Mucosa of descending colon (tissue), 3 donors: Measurements from ENCODE around the gene METAP1D. TPM values are rescaled to one million over a fixed set of nuclear protein-coding genes. Genes with fewer than 3 reads are reported as not detected.

ENCODE experiments used
- ATAC-seq: fragments of 200-7000 bp; cut with Tn5 transposase; one replicate; pipeline ENCODE4 v1.9.1; 2020; ENCODE audit warnings: mild to moderate bottlenecking, moderate library complexity
- DNase-seq, 3 donors: peaks; one replicate each; pipeline ENCODE4 v3.0.0-alpha.2; 2020
- H3K36me3 ChIP-seq: fragments of 200-600 bp; one replicate; pipeline ENCODE4 v1.8.0; 2021; ENCODE audit warnings: low read depth, mild to moderate bottlenecking
- H3K4me1 ChIP-seq: fragments of 200-600 bp; one replicate; pipeline ENCODE4 v1.8.0; 2021; ENCODE audit warnings: low read depth, mild to moderate bottlenecking
- H3K4me3 ChIP-seq: fragments of 200-600 bp; one replicate; pipeline ENCODE4 v1.8.0; 2021; ENCODE audit warnings: mild to moderate bottlenecking
- H3K9me3 ChIP-seq: fragments of 200-600 bp; one replicate; pipeline ENCODE4 v1.8.0; 2021; ENCODE audit warnings: mild to moderate bottlenecking
- intact Hi-C, 2 donors: fragments of 100-400 bp; cut with DNase I in 1 of 2; cut with micrococcal nuclease in 1 of 2; formaldehyde crosslinking; loops; one replicate each; pipeline versions ENCODE4 v1.11.0 to v1.11.1; 2022; cut with DNase I, micrococcal nuclease
- total RNA-seq, 3 donors: library from RNA; stranded (reverse); fragmentation: NEBNext Ultra II Directional in 2 of 3; extraction: Animal tissue kit (Norgen Biotek cat#: 25700) in 2 of 3; gene quantifications; one replicate each; pipeline versions ENCODE4 v1.2.1 to v1.2.4, GENCODE V29; 2021 to 2023
- TF ChIP-seq, protein P1 (sequence below): fragments of 200-600 bp; IDR thresholded peaks from one replicate; pipeline ENCODE4 v1.8.0; 2022; ENCODE audit warnings: antibody characterized with exemption, mild to moderate bottlenecking
- donor health status: DM: no; HTN: no; CAD: no; lungs with moderate emphysema.
- donor health status: DM: no; HTN: no; CAD: no.
- donor health status: DM: no; HTN: yes; CAD: no.

METAP1D gene
- total RNA-seq, 3 donors from 2014 or later: 5.5 to 10.4 (median 6.7) TPM

DNA sequence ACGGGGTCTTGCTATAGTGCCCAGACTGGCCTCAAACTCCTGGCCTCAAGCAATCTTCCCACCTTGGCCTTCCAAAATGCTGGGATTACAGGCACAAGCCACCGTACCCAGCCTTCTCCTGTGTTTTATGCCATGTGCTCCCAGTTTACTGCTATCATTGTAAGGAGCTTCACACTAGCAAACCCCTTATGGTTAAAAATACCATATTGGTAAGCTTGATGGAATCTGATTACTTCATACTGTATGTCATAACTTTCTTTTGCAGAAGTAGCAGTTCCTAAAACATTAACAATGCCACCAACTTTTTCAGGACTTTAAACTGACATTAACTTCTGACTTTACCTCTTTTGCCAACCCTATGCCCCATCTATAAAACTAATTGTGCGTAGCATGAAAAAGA, 41.3 kb upstream of the METAP1D start:
- TF ChIP-seq, protein P1, sequence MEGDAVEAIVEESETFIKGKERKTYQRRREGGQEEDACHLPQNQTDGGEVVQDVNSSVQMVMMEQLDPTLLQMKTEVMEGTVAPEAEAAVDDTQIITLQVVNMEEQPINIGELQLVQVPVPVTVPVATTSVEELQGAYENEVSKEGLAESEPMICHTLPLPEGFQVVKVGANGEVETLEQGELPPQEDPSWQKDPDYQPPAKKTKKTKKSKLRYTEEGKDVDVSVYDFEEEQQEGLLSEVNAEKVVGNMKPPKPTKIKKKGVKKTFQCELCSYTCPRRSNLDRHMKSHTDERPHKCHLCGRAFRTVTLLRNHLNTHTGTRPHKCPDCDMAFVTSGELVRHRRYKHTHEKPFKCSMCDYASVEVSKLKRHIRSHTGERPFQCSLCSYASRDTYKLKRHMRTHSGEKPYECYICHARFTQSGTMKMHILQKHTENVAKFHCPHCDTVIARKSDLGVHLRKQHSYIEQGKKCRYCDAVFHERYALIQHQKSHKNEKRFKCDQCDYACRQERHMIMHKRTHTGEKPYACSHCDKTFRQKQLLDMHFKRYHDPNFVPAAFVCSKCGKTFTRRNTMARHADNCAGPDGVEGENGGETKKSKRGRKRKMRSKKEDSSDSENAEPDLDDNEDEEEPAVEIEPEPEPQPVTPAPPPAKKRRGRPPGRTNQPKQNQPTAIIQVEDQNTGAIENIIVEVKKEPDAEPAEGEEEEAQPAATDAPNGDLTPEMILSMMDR: no peak
- intact Hi-C loops: no loop called here
- ATAC-seq: no peak

DNA sequence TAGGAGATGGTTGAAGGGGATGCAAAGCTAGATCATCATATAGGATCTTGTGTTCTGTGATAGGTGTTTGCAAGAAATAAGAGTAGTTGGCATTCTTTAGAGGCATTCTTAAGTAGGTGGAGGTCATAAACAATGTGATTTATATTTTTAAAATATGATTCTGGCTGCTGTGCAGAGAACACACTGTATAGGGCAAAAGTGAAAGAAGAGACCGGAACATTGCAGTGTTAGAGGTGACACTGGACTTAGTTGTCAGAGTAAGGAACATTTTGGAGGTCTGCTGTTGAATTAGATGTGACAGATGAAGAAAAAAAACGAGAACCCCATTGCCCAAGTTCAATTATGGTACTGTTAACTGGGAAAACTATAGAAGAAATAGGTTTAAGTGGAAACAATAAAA, 39.8 kb upstream of the METAP1D start:
- Histone ChIP-seq H3K4me3 (no peak overlapping the region), H3K4me1 (no peaks in the 10 kb centered on the region), H3K36me3 (no peaks in the 10 kb centered on the region), H3K9me3 (no peaks in the 10 kb centered on the region)
- TF ChIP-seq, protein P1: no peak
- ATAC-seq (no peak), DNase-seq (no peak)
- intact Hi-C loops: no loop called here

More for the DNA sequence above, 41.3 kb upstream of the METAP1D start:
- no peaks in the 10 kb centered on the region for H3K36me3 ChIP-seq
- DNase-seq: no peak
- H3K9me3 ChIP-seq: no peaks in the 10 kb centered on the region
- H3K4me3 ChIP-seq: no peak overlapping the region
- H3K4me1 ChIP-seq: no peaks in the 10 kb centered on the region

DNA sequence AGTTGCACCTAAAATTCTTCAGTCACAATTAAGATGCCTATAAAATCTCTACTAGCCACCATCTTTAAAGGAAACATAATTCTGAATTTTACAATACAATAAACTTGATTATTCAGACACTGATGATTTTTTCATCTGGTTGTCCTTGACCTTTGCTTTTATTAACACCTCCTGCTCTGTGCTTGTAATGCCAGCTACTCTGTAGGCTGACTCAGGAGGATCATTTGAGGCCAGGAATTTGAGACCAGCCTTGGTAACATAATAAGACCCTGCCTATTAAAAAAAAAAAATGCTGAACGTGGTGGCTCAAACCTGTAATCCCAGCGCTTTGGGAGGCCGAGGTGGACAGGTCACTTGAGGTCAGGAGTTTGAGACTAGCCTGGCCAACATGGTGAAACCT, 39.2 kb upstream of the METAP1D start:
- TF ChIP-seq, protein P1: no peak
- H3K9me3 ChIP-seq: no peaks in the 10 kb centered on the region
- no peak overlapping the region for H3K4me3 ChIP-seq
- no peak for DNase-seq
- no peaks in the 10 kb centered on the region for H3K36me3 ChIP-seq
- intact Hi-C loops: no loop called here
- H3K4me1 ChIP-seq: no peaks in the 10 kb centered on the region
- ATAC-seq: no peak

DNA sequence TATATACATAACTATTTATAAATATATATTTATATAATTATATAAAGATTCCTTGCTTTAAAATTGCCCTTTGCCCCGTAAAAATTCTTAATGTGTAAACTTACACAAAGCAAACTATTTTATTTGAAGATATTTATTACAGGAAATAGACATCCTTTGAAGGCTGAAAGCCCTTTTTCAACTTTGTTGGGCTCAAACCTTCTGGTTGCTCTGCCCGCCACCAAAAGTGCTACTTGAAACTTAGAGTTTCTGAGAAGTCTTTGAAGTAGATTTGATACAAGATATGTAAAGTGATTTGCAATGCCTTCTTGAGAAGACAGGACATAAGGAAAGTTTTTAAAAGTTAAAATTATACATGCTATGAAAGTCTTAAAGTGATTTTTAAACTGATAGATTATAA, 36.6 kb upstream of the METAP1D start:
- TF ChIP-seq, protein P1: no peak
- no peaks in the 10 kb centered on the region for H3K36me3 ChIP-seq
- no peak for ATAC-seq

DNA sequence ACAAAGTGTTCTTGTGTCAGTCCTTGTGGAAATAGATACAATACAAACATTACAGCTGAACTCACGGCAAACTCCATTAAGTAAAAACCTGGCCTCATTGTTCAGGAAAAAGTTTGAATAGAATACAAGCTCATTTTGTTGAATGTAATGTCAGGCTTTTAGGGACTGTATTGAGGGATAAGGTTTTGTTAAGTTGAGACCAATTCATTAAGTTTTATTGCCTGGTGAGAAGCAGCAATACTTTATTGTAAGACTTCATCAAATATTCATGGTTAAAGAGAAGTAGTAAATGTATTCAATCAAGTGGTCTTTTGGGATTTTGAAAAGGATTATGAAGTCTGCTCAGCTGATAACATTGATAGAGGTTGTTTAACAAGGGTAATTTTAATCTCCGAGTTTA, 35.4 kb upstream of the METAP1D start:
- no peaks in the 10 kb centered on the region for H3K4me1 ChIP-seq
- ATAC-seq (no peak), DNase-seq (no peak)
- TF ChIP-seq, protein P1: no peak
- no peaks in the 10 kb centered on the region for H3K9me3 ChIP-seq
- no peak overlapping the region for H3K4me3 ChIP-seq
- no peaks in the 10 kb centered on the region for H3K36me3 ChIP-seq
- intact Hi-C loops: no loop called here

More for the DNA sequence above, 36.6 kb upstream of the METAP1D start:
- Histone ChIP-seq H3K4me1 (no peaks in the 10 kb centered on the region), H3K4me3 (no peak overlapping the region), H3K9me3 (no peaks in the 10 kb centered on the region)
- intact Hi-C loops: no loop called here
- DNase-seq: no peak

DNA sequence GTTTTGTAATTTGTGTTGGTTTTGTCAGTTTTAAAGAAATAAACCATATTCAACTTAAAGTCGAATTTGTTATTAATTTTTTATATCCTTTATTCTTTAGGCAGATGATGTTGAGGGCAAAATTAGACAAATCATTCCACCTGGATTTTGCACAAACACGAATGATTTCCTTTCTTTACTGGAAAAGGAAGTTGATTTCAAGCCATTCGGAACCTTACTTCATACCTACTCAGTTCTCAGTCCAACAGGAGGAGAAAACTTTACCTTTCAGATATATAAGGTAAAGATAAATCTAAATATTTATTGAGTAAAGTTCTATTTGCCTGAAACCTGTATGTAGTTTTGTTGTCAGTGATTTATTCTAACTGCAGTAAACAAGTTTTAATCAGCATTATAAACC, 34.5 kb upstream of the METAP1D start:
- ATAC-seq (no peak), DNase-seq (no peak)
- no peaks in the 10 kb centered on the region for H3K9me3 ChIP-seq
- intact Hi-C loops: no loop called here
- H3K36me3 ChIP-seq: no peaks in the 10 kb centered on the region
- TF ChIP-seq, protein P1: no peak
- no peaks in the 10 kb centered on the region for H3K4me1 ChIP-seq
- no peak overlapping the region for H3K4me3 ChIP-seq
